ENCODE measurements around the gene SLC28A1.

Gene SLC28A1

GRCh38 chr15:84961114-84961452, 76.6 kb downstream of the SLC28A1 start:
- H4K20me1 ChIP-seq (ENCODE audit: low read depth, low read length): no peaks in the 10 kb centered on the region
- no peaks in the 10 kb centered on the region for H3K27me3 ChIP-seq (ENCODE audit: low read length)
- no peaks in the 10 kb centered on the region for H3K9me3 ChIP-seq (ENCODE audit: insufficient read depth, low read length)
- H3K4me3 ChIP-seq (ENCODE audit: insufficient read depth, low read length, poor library complexity, severe bottlenecking): no peak overlapping the region
- no peak overlapping the region for H3K9ac ChIP-seq (ENCODE audit: low read length)
- no peaks in the 10 kb centered on the region for H3K79me2 ChIP-seq (ENCODE audit: insufficient read depth, low read length)
- no peak overlapping the region for H3K27ac ChIP-seq (ENCODE audit: low read depth, low read length)
- H3F3A ChIP-seq (ENCODE audit: insufficient read depth): no peaks in the 10 kb centered on the region
- H3K9me2 ChIP-seq (replicated peaks; ENCODE audit: insufficient read depth, low read length): no peaks in the 10 kb centered on the region
- no peak for TF ChIP-seq EZH2phosphoT487 (conservative IDR thresholded peaks at IDR 0.05; ENCODE audit: low read length)
- TF ChIP-seq CTCF (IDR thresholded peaks at IDR 0.05; ENCODE audit: insufficient read depth, low read length, poor library complexity, severe bottlenecking): no peak
- no peak overlapping the region for H2AFZ ChIP-seq (ENCODE audit: low read depth, low read length, severe bottlenecking)
- no peak overlapping the region for H3K4me2 ChIP-seq (ENCODE audit: low read depth, low read length, poor library complexity, severe bottlenecking)
- H3K36me3 ChIP-seq (ENCODE audit: low read length): no peaks in the 10 kb centered on the region

- no peak for TF ChIP-seq EZH2phosphoT487 (conservative IDR thresholded peaks at IDR 0.05; ENCODE audit: low read length)
- TF ChIP-seq CTCF (IDR thresholded peaks at IDR 0.05; ENCODE audit: insufficient read depth, low read length, poor library complexity, severe bottlenecking): no peak
- no peaks in the 10 kb centered on the region for H3K27me3 ChIP-seq (ENCODE audit: low read length)
- H3K9ac ChIP-seq (ENCODE audit: low read length): no peak overlapping the region
- H3F3A ChIP-seq (ENCODE audit: insufficient read depth): no peaks in the 10 kb centered on the region
- no peaks in the 10 kb centered on the region for H4K20me1 ChIP-seq (ENCODE audit: low read depth, low read length)
- H3K4me2 ChIP-seq (ENCODE audit: low read depth, low read length, poor library complexity, severe bottlenecking): no peak overlapping the region
- H3K9me2 ChIP-seq (replicated peaks; ENCODE audit: insufficient read depth, low read length): no peaks in the 10 kb centered on the region
- no peaks in the 10 kb centered on the region for H3K36me3 ChIP-seq (ENCODE audit: low read length)
- no peak overlapping the region for H3K27ac ChIP-seq (ENCODE audit: low read depth, low read length)
- no peaks in the 10 kb centered on the region for H3K9me3 ChIP-seq (ENCODE audit: insufficient read depth, low read length)
- H3K4me3 ChIP-seq (ENCODE audit: insufficient read depth, low read length, poor library complexity, severe bottlenecking): no peak overlapping the region
- no peak overlapping the region for H2AFZ ChIP-seq (ENCODE audit: low read depth, low read length, severe bottlenecking)
- no peaks in the 10 kb centered on the region for H3K79me2 ChIP-seq (ENCODE audit: insufficient read depth, low read length)
These were observed 77.2 kb downstream of the SLC28A1 start for GRCh38 chr15:84961707-84962106.

- Histone ChIP-seq H4K20me1 (ENCODE audit: low read depth, low read length) (no peaks in the 10 kb centered on the region), H3F3A (ENCODE audit: insufficient read depth) (no peaks in the 10 kb centered on the region), H3K27me3 (ENCODE audit: low read length) (no peaks in the 10 kb centered on the region), H3K27ac (ENCODE audit: low read depth, low read length) (no peak overlapping the region), H3K36me3 (ENCODE audit: low read length) (no peaks in the 10 kb centered on the region), H3K4me3 (ENCODE audit: insufficient read depth, low read length, poor library complexity, severe bottlenecking) (no peak overlapping the region), H3K9me2 (replicated peaks; ENCODE audit: insufficient read depth, low read length) (no peaks in the 10 kb centered on the region), H3K9ac (ENCODE audit: low read length) (no peak overlapping the region), H3K9me3 (ENCODE audit: insufficient read depth, low read length) (no peaks in the 10 kb centered on the region), H3K79me2 (ENCODE audit: insufficient read depth, low read length) (no peaks in the 10 kb centered on the region), H2AFZ (ENCODE audit: low read depth, low read length, severe bottlenecking) (no peak overlapping the region), H3K4me2 (ENCODE audit: low read depth, low read length, poor library complexity, severe bottlenecking) (no peak overlapping the region)
- TF ChIP-seq CTCF (IDR thresholded peaks at IDR 0.05; ENCODE audit: insufficient read depth, low read length, poor library complexity, severe bottlenecking) (no peak), EZH2phosphoT487 (conservative IDR thresholded peaks at IDR 0.05; ENCODE audit: low read length) (no peak)
These were observed 78.5 kb downstream of the SLC28A1 start for GRCh38 chr15:84962955-84963354.

GRCh38 chr15:84967380-84967779, 82.9 kb downstream of the SLC28A1 start:
- no peaks in the 10 kb centered on the region for H3K9me2 ChIP-seq (replicated peaks; ENCODE audit: insufficient read depth, low read length)
- no peaks in the 10 kb centered on the region for H3K36me3 ChIP-seq (ENCODE audit: low read length)
- no peak for TF ChIP-seq CTCF (IDR thresholded peaks at IDR 0.05; ENCODE audit: insufficient read depth, low read length, poor library complexity, severe bottlenecking)
- no peak for TF ChIP-seq EZH2phosphoT487 (conservative IDR thresholded peaks at IDR 0.05; ENCODE audit: low read length)
- H2AFZ ChIP-seq (ENCODE audit: low read depth, low read length, severe bottlenecking): no peak overlapping the region
- no peaks in the 10 kb centered on the region for H3K79me2 ChIP-seq (ENCODE audit: insufficient read depth, low read length)
- no peaks in the 10 kb centered on the region for H4K20me1 ChIP-seq (ENCODE audit: low read depth, low read length)
- no peaks in the 10 kb centered on the region for H3F3A ChIP-seq (ENCODE audit: insufficient read depth)
- H3K4me2 ChIP-seq (ENCODE audit: low read depth, low read length, poor library complexity, severe bottlenecking): no peak overlapping the region
- H3K9me3 ChIP-seq (ENCODE audit: insufficient read depth, low read length): no peaks in the 10 kb centered on the region
- H3K4me3 ChIP-seq (ENCODE audit: insufficient read depth, low read length, poor library complexity, severe bottlenecking): no peak overlapping the region
- H3K27me3 ChIP-seq (ENCODE audit: low read length): no peaks in the 10 kb centered on the region
- no peak overlapping the region for H3K27ac ChIP-seq (ENCODE audit: low read depth, low read length)
- H3K9ac ChIP-seq (ENCODE audit: low read length): no peak overlapping the region

Measured in SU-DHL-6 (cell line).